Subcutaneous abdominal adipose tissue (tissue), 5 donors: ENCODE data around the gene AUP1.

Experiments
- H3K27ac ChIP-seq: one replicate; pipeline ENCODE4 v1.7.0; 2013; ENCODE audit warnings: low read depth, mild to moderate bottlenecking, inconsistent platforms, low read length, moderate library complexity
- H3K27me3 ChIP-seq, 5 donors: one replicate each; pipeline ENCODE4 v1.7.0; 2013; ENCODE audit warnings: low read length in 5 of 5, inconsistent platforms in 1 of 5; ENCODE audit not compliant: control insufficient read depth in 5 of 5, insufficient read depth in 4 of 5
- H3K36me3 ChIP-seq, 5 donors: one replicate each; pipeline ENCODE4 v1.7.0; 2013; ENCODE audit warnings: low read length in 5 of 5; ENCODE audit not compliant: control insufficient read depth in 5 of 5, insufficient read depth in 5 of 5
- H3K4me1 ChIP-seq, 5 donors: one replicate each; pipeline ENCODE4 v1.7.0; 2013; ENCODE audit warnings: low read length in 5 of 5, mild to moderate bottlenecking in 3 of 5, moderate library complexity in 1 of 5; ENCODE audit not compliant: control insufficient read depth in 5 of 5, insufficient read depth in 5 of 5
- H3K4me3 ChIP-seq, 5 donors: one replicate each; pipeline ENCODE4 v1.7.0; 2013; ENCODE audit warnings: low read length in 5 of 5, low read depth in 1 of 5
- H3K9ac ChIP-seq, 5 donors: one replicate each; pipeline ENCODE4 v1.7.0; 2013; ENCODE audit warnings: low read length in 5 of 5, mild to moderate bottlenecking in 4 of 5, moderate library complexity in 3 of 5
- H3K9me3 ChIP-seq, 5 donors: one replicate each; pipeline ENCODE4 v1.7.0; 2013; ENCODE audit warnings: low read length in 5 of 5; ENCODE audit not compliant: control insufficient read depth in 5 of 5
- donor health status: healthy.
- donor health status: healthy.
- donor health status: healthy.
- donor health status: healthy.
- donor health status: healthy.

Gene AUP1

DNA sequence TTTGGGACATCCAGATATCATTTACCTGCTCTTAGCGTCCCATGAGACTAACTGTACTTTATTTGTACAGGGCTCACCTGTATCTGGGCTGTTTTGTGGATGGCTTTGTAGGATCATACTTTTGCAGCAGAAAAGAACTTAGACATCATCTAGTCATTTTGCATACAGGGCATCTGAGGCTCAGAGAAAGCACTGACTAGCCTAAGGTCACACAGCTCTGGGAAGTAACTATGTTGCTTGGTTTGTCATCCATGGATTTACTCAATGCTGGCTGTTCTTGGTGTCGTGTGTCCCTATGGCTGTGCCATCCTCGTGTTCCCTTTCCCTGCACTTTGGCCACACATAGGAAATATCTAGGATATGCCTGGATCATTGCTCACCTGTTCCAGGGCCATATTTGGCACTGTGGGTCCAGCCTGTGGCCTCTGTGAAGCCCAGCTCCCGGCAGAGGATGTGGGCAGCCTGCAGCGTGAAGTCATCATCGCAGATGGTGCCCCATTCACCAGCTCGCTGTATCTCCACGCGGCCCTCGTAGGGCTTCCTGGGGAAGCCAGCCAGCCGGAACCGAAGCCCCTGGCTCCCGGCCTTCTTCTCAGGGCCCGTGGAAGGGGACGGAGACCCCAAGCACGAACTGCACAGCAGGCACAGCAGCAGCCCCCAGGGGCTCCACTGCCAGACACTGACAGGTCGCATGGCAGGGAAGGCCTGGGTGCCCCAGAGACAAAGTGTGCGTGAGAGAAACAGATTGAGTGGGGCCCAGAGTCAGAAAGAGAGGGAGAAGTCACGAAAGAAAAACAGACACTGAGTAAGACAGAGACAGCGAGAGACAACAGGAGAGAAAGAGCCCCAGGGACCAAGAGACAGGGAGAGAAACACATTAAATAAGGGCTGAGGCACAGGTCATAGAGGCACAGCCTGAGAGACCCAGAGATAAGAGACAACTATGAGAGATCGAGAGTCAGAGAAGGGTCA, 22.7 kb upstream of the AUP1 start:
- Histone ChIP-seq H3K4me3 (no peak overlapping the region), H3K4me1 (peaks cover 4 to 63% (median 52%) of the 10 kb centered on the region in 5 donors), H3K9me3 (no peaks in the 10 kb centered on the region), H3K36me3 (peaks cover 0 to 12% (median 9%) of the 10 kb centered on the region in 5 donors), H3K27me3 (no peaks in the 10 kb centered on the region), H3K9ac (peak overlapping the region in 1 of 5 donors; percentile 45), H3K27ac (peak overlapping the region; percentile 84)

DNA sequence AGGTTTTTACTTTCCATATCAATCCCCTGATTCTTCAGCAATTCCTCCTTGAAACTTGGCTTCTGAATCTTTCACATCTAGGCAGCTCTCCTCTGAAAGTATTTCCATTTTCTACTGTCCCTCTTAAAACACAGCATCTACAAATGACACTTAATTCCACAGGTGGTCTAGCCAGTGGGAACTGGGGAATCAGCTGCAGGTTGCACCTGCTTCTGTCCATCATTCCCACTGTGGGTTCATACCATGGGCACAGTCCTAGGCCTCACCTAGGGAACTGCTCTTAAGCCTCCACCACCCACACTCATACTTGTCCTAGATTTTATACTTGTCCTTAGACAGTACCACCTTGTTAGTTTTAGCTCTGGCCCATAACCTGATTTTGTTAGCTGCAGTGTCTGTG, 22.0 kb upstream of the AUP1 start:
- Histone ChIP-seq H3K9ac (no peak overlapping the region), H3K4me1 (peaks cover 4 to 56% (median 50%) of the 10 kb centered on the region in 5 donors), H3K36me3 (peaks cover 0 to 7% (median 3%) of the 10 kb centered on the region in 5 donors), H3K27me3 (no peaks in the 10 kb centered on the region), H3K9me3 (no peaks in the 10 kb centered on the region), H3K27ac (no peak overlapping the region), H3K4me3 (no peak overlapping the region)

DNA sequence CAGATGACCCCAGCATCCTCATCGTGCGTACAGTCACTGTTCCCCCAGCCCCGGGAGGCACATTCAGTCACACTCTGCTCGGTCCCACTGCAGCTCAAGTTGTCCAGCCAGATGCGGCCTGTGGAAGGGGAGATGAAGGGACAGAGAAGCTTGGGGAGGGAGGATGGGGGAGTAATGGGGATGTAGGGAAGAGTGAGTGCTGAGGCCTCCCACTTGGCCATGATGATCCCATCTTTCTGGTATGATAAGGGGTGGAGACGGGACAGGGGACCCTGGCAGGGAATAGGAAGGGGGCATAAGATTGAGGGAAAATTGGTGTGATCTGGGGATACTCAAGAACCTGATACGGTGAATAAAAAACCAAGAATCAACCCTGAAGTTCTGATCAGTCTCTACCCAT, 20.7 kb upstream of the AUP1 start:
- H3K4me3 ChIP-seq: no peak overlapping the region
- no peaks in the 10 kb centered on the region for H3K9me3 ChIP-seq
- no peaks in the 10 kb centered on the region for H3K27me3 ChIP-seq

DNA sequence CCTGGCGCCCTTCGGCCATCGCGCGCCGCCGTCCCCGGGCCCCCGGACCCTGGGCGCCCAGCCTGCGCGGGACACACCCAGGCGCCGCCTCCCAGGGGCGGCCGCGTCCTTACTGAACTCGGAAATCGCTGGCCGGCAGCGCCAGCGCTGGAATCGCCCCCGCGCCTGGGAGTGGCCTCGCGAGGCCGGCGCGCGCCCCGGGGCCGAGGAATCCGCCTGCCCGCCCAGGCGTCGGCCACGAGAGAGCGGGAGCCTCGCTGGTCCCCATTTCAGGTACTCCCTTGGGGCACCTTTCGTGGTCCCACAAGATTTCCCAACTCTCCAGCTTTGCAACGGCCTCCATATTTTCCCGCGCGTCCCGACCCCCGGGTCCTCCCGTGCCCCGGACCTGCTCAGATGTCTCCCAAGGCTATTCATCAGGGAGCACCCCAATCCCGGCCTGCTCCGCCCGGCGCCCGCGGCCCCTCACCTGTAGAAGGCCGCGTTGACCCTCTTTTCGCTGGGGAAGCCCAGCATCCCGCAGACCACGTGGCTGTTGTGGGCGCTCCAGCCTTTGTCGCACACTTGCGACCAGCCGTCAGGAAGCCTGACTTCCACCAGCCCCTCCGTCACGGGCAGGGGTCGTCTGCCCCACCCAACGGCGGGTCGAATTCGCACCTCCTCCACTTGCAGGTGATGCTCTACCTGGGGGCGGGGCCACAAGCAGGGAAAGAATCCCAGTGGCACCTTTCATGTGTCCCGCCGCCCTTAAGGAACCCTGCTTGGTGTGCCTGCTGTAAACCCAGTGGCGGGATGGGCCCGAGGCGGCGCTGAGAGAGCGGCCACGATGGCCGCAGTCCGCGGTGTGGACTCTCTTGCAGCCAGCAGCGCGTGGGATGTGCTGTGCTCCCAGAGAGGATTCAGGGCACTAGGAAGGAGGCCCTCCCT, 19.7 kb upstream of the AUP1 start:
- Histone ChIP-seq H3K9ac (peak overlapping the region; percentile 26 to 76 (median 70)), H3K27ac (peak overlapping the region; percentile 72), H3K27me3 (no peaks in the 10 kb centered on the region), H3K36me3 (no peaks in the 10 kb centered on the region), H3K4me3 (peak overlapping the region in 4 of 5 donors; percentile 66 to 72 (median 68)), H3K9me3 (no peaks in the 10 kb centered on the region), H3K4me1 (peaks cover 4 to 36% (median 30%) of the 10 kb centered on the region in 5 donors)

More for the DNA sequence above, 20.7 kb upstream of the AUP1 start:
- no peak overlapping the region for H3K27ac ChIP-seq
- no peak overlapping the region for H3K9ac ChIP-seq
- no peaks in the 10 kb centered on the region for H3K36me3 ChIP-seq
- H3K4me1 ChIP-seq: peaks cover 4 to 43% (median 37%) of the 10 kb centered on the region in 5 donors

DNA sequence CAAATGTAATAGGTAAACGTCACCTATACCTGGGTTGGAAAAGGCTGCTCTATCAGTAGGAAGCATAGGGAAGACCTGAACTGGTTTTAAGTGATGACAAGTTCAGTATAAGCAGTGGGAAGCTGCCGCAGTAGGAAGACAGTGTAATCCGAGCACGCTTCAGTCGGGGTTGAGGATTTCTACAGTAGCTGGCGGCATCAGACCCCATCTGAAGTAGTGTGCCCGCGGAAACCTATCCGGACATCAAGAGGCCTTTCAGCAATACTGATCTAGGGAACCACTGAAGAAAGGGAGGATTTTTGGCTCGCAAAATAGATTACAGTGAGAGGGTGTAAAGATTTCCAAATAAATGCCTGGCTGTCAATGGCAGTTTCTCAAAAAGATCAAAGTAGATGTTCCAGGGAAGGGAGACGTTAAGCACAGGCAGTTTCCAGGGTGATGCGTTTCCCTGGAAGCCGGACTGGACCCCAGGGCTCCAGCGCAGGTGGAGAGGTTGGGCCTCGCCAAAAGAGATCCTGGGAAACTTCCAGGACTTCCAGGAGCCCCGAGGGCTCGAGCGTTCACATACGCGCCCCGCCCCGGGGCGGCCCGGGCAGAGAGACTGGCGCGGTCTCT, 18.9 kb upstream of the AUP1 start:
- H3K27me3 ChIP-seq: no peaks in the 10 kb centered on the region
- peaks cover 4 to 29% (median 25%) of the 10 kb centered on the region in 5 donors for H3K4me1 ChIP-seq
- peak overlapping the region; percentile 0 to 72 (median 62) for H3K9ac ChIP-seq
- H3K27ac ChIP-seq: peak overlapping the region; percentile 72
- no peaks in the 10 kb centered on the region for H3K9me3 ChIP-seq
- peak overlapping the region; percentile 63 to 72 (median 67) for H3K4me3 ChIP-seq
- no peaks in the 10 kb centered on the region for H3K36me3 ChIP-seq

DNA sequence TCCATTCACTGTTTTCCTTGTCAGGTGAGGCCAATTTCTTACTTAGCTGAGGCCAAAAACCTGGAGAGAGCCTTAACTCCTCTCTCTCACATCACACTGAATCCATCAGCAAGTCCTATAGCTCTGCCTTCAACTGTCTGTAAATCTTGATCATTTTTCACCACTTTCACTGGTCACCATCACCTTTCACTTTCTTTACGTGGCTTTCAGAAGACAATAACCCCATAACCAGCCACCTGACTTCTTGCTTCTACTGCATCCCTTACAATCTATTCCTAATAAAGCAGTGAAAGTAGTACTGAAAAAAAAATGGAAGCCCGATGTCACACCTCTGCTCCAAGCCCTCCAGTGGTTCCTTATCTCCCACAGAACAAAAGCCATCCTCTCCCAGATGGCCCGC, 16.5 kb upstream of the AUP1 start:
- H3K4me1 ChIP-seq: peaks cover 4 to 21% (median 18%) of the 10 kb centered on the region in 5 donors
- no peak overlapping the region for H3K9ac ChIP-seq
- H3K27ac ChIP-seq: no peak overlapping the region
- H3K4me3 ChIP-seq: no peak overlapping the region
- H3K9me3 ChIP-seq: no peaks in the 10 kb centered on the region
- H3K27me3 ChIP-seq: no peaks in the 10 kb centered on the region
- no peaks in the 10 kb centered on the region for H3K36me3 ChIP-seq

DNA sequence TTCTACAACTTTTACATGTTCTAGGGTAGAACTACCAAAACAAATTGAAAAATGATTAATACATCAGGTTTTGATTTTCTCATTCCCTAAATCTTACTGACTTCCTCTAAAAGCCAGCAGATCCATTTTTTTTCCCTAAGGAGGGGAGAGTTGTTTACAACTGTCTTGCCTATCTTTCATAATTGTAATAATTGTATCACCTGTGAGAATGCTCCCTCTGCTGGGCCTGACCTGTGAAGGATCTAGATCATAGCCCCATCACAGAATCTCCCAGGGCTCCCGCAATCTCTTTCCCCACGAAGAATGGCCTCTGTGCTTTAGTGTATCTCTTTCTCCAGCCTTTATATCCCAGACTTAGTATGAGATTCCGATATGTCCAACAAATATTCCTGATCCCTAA, 15.1 kb upstream of the AUP1 start:
- Histone ChIP-seq H3K9ac (no peak overlapping the region), H3K27me3 (no peaks in the 10 kb centered on the region), H3K36me3 (no peaks in the 10 kb centered on the region), H3K4me3 (no peak overlapping the region), H3K9me3 (no peaks in the 10 kb centered on the region), H3K27ac (no peak overlapping the region), H3K4me1 (peaks cover 2 to 15% (median 13%) of the 10 kb centered on the region in 5 donors)

DNA sequence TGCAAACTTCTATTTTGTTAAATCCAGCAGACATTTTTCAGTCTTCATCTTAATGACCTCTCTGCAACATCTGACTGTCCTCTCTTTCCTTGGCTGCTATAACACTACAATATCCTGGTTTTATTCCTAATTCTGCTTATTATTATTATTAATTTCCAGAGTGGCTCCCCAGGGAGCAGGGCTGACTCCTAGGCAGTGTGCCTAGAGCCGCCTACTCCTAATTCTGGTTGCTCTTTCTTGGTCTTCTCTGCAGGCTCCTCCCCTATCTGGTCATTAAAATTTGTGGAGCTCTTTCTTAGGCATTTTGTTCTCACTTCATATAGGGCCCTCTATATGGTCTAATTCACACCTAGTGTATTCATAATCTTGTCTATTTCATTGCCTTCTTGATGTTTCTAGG, 13.5 kb upstream of the AUP1 start:
- H3K27ac ChIP-seq: no peak overlapping the region
- H3K4me3 ChIP-seq: no peak overlapping the region
- H3K9ac ChIP-seq: no peak overlapping the region
- H3K9me3 ChIP-seq: no peaks in the 10 kb centered on the region
- peaks cover 0 to under 1% (median 0%) of the 10 kb centered on the region in 5 donors for H3K4me1 ChIP-seq
- no peaks in the 10 kb centered on the region for H3K27me3 ChIP-seq
- no peaks in the 10 kb centered on the region for H3K36me3 ChIP-seq

DNA sequence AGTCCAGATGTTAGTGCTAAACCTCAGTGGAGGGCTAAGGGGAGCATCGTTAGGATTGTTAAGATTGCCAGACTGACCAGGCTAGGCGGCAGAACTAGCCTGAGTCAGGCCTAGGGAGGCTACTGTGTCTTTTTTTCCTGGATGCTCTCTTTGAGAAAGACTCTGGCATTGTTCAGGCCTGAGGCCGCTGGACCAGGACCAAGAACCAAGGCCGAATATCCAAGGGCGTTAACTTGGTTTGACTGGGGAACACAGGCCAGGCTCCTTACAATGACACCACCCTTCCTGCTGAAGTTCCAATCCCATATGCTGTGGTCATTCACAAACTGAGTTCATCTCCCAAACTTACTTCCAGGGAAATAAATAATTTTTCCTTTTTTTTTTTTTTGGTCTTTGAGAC, 10.8 kb upstream of the AUP1 start:
- Histone ChIP-seq H3K9me3 (no peaks in the 10 kb centered on the region), H3K27ac (no peak overlapping the region), H3K4me1 (no peaks in the 10 kb centered on the region), H3K27me3 (no peaks in the 10 kb centered on the region), H3K4me3 (no peak overlapping the region), H3K36me3 (no peaks in the 10 kb centered on the region), H3K9ac (no peak overlapping the region)
